GM18498 (cell line): Measurements from ENCODE around the gene TBC1D14.
"Not testable (repeated sequence)": the region's sequence is repeated elsewhere in the genome, so short reads cannot be mapped to it uniquely, and the experiment has no call there.

Source experiments
- ATAC-seq: cut with Tn5 transposase; IDR thresholded peaks from one replicate; pipeline ENCODE4 v1.9.1; 2021; ENCODE audit warnings: mild to moderate bottlenecking, moderate library complexity; ENCODE audit not compliant: unreplicated experiment

TBC1D14 gene

GRCh38 chr4:7073526-7074390 is 164.1 kb downstream of the TBC1D14 start:
- no peak for ATAC-seq

GRCh38 chr4:7074426-7074825 is 164.8 kb downstream of the TBC1D14 start:
- ATAC-seq: no peak

GRCh38 chr4:7075962-7076695 is 166.5 kb downstream of the TBC1D14 start:
- no peak for ATAC-seq

- no peak for ATAC-seq
Measured at GRCh38 chr4:7076696-7077082, 167.1 kb downstream of the TBC1D14 start.

- ATAC-seq: no peak
Measured at GRCh38 chr4:7077371-7077770, 167.7 kb downstream of the TBC1D14 start.

GRCh38 chr4:7078025-7078424 is 168.4 kb downstream of the TBC1D14 start:
- ATAC-seq: no peak

- ATAC-seq: not testable (repeated sequence)
Measured at GRCh38 chr4:7079483-7079882, 169.9 kb downstream of the TBC1D14 start.

- ATAC-seq: not testable (repeated sequence)
Measured at GRCh38 chr4:7079909-7080308, 170.3 kb downstream of the TBC1D14 start.
